Neural crest cell (in vitro differentiated cells): ENCODE data around the gene SPOCK1. TPM values are rescaled to one million over a fixed set of nuclear protein-coding genes. Genes with fewer than 3 reads are reported as not detected.
A peak's percentile ranks its signal among the peaks of the same experiment; 100 is the strongest.
"Not testable (repeated sequence)": the region's sequence is repeated elsewhere in the genome, so short reads cannot be mapped to it uniquely, and the experiment has no call there.

Source experiments
- DNase-seq: peaks from one replicate; pipeline ENCODE4 v3.0.0; 2021; ENCODE audit warnings: low read depth, mixed read lengths, low spot score
- H3K27ac Mint-ChIP-seq: one replicate; pipeline ENCODE4 v1.8.0; 2021; ENCODE audit warnings: mild to moderate bottlenecking, mixed read lengths; ENCODE audit not compliant: unreplicated experiment
- H3K27me3 Mint-ChIP-seq: 2 replicates; pipeline ENCODE4 v1.8.0; 2021; ENCODE audit warnings: low read depth, mild to moderate bottlenecking, mixed read lengths
- H3K36me3 Mint-ChIP-seq: 2 replicates; pipeline ENCODE4 v1.8.0; 2021; ENCODE audit warnings: low read depth, mild to moderate bottlenecking, mixed read lengths
- H3K4me1 Mint-ChIP-seq: 2 replicates; pipeline ENCODE4 v1.8.0; 2021; ENCODE audit warnings: mixed read lengths
- H3K4me3 Mint-ChIP-seq: one replicate; pipeline ENCODE4 v1.8.0; 2021; ENCODE audit warnings: mild to moderate bottlenecking, mixed read lengths
- H3K9me3 Mint-ChIP-seq: 2 replicates; pipeline ENCODE4 v1.8.0; 2021; ENCODE audit warnings: mixed read lengths
- CTCF ChIP-seq: fragments of 200-600 bp; sonication (generic); conservative IDR thresholded peaks from 2 replicates; pipeline ENCODE4 v1.5.0; 2021; ENCODE audit warnings: antibody characterized with exemption, mild to moderate bottlenecking
- total RNA-seq: library from RNA; stranded (reverse); gene quantifications from 2 replicates; pipeline ENCODE4 v1.2.1, GENCODE V29; 2021

Gene SPOCK1
- total RNA-seq, 1 donor from 2014 or later: 89.7 TPM

DNA sequence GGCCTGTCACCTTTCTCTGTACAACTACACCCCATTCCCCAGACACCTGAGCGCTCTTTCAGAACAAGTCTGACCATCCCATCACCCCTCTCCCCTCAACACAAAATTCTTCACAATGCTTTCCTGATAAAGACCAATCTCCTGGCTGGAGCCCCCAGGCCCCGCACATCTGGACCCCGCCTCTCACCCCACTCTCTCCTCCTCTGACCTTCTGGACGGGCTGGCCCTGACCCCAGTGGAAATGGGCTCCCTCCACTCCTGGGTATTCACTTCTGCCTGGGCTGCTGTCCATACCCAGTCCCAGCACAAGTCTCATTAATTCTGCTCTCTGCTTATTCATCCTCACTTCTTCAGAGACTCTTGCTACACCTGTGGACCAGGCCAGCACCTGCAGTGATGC, 2.1 kb upstream of the SPOCK1 start:
- no peak for TF ChIP-seq CTCF
- no peak overlapping the region for H3K4me3 Mint-ChIP-seq
- H3K27me3 Mint-ChIP-seq: peaks cover 33% of the 10 kb centered on the region
- peaks cover 6% of the 10 kb centered on the region for H3K4me1 Mint-ChIP-seq
- DNase-seq: no peak
- H3K9me3 Mint-ChIP-seq: no peaks in the 10 kb centered on the region
- no peak overlapping the region for H3K27ac Mint-ChIP-seq
- H3K36me3 Mint-ChIP-seq: no peaks in the 10 kb centered on the region

GRCh38 chr5:137500615-137501225, 1.6 kb upstream of the SPOCK1 start:
- H3K4me1 Mint-ChIP-seq: peaks cover 6% of the 10 kb centered on the region
- no peak for TF ChIP-seq CTCF
- H3K27me3 Mint-ChIP-seq: peaks cover 36% of the 10 kb centered on the region
- H3K27ac Mint-ChIP-seq: no peak overlapping the region
- DNase-seq: no peak
- peak overlapping the region; percentile 70 for H3K4me3 Mint-ChIP-seq
- no peaks in the 10 kb centered on the region for H3K36me3 Mint-ChIP-seq
- no peaks in the 10 kb centered on the region for H3K9me3 Mint-ChIP-seq

DNA sequence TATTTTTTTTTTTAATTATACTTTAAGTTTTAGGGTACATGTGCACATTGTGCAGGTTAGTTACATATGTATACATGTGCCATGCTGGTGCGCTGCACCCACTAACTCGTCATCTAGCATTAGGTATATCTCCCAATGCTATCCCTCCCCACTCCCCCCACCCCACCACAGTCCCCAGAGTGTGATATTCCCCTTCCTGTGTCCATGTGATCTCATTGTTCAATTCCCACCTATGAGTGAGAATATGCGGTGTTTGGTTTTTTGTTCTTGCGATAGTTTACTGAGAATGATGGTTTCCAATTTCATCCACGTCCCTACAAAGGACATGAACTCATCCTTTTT, 351 bp upstream of the SPOCK1 start:
- H3K9me3 Mint-ChIP-seq, H3K36me3 Mint-ChIP-seq, H3K27ac Mint-ChIP-seq, H3K4me1 Mint-ChIP-seq, DNase-seq, H3K4me3 Mint-ChIP-seq: not testable (repeated sequence)
- H3K27me3 Mint-ChIP-seq: peaks cover 30% of the 10 kb centered on the region

DNA sequence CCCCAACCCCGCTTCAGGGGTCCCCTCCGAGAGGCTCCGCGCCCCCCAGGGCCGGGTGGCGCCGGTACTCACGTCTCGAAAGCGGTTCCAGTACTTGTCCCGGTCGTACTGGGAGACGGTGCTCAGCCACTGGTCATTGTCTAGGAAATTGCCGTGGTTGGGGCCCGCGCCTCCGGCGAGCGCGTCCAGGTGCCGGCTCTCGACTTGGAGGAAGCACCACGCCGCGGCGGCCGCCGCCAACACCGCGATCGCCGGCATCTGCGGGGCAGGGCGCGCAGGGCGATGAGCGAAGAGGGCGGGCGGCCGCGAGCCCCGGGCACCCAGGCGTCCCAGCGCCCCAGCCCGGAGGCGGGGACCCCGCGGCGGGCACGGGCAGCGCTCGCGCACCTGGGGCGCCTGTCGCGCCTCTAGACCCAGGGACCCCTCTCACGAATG, 808 bp downstream of the SPOCK1 start:
- peaks cover 6% of the 10 kb centered on the region for H3K4me1 Mint-ChIP-seq
- no peaks in the 10 kb centered on the region for H3K36me3 Mint-ChIP-seq
- H3K27me3 Mint-ChIP-seq: peaks cover 30% of the 10 kb centered on the region
- TF ChIP-seq CTCF: no peak
- no peaks in the 10 kb centered on the region for H3K9me3 Mint-ChIP-seq
- H3K27ac Mint-ChIP-seq: no peak overlapping the region
- peak overlapping the region; percentile 80 for H3K4me3 Mint-ChIP-seq
- peak; percentile 22 for DNase-seq

DNA sequence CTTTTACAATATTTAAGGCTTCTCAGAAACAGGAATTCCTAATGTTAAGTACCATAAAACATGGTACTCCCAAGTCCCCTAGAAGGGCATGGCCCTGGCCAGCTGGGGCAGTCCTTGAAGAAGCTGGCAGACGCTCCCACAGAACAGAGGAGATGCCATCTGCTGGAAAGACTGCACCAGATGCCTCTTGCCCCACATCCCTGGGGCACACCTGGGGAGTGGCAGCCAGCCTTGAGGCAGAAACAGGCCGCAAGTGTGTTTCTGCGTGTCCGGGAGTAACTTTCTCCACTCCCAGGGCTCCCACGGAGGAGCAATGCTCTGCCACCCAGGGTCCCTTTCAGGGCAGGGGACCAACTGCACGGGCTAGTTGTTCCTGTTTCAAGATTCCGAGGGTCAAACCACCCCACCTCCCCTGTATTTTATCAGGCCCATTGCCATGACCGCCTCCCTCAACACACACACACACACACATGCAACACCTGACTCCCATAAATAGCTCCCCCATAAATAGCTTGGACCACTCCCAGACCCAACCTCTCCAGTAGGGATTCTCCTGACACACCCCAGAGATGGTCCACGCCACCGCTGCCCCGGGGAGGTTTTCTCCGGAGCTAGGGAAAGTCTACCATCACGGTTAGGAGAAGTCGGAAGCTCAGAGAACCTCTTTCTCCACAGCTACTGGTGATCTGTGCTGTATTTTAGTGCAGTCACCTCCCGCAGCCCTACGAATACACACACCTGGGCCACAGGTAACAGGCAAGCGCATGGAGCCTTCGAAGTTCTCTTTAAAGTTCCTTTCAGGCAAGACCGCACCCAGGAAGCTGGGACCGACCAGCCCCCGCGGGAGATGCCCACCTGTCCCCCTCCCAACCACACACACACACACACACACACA, 1.5 kb downstream of the SPOCK1 start:
- H3K4me3 Mint-ChIP-seq: peak overlapping the region; percentile 80
- TF ChIP-seq CTCF: no peak
- H3K36me3 Mint-ChIP-seq: no peaks in the 10 kb centered on the region
- H3K27ac Mint-ChIP-seq: no peak overlapping the region
- no peak for DNase-seq
- H3K4me1 Mint-ChIP-seq: peaks cover 6% of the 10 kb centered on the region
- H3K27me3 Mint-ChIP-seq: peaks cover 30% of the 10 kb centered on the region
- no peaks in the 10 kb centered on the region for H3K9me3 Mint-ChIP-seq

GRCh38 chr5:137496919-137497318, 2.2 kb downstream of the SPOCK1 start:
- H3K9me3 Mint-ChIP-seq: no peaks in the 10 kb centered on the region
- H3K27ac Mint-ChIP-seq: no peak overlapping the region
- peak overlapping the region; percentile 20 for H3K4me3 Mint-ChIP-seq
- peaks cover 30% of the 10 kb centered on the region for H3K27me3 Mint-ChIP-seq
- TF ChIP-seq CTCF: no peak
- no peaks in the 10 kb centered on the region for H3K36me3 Mint-ChIP-seq
- no peak for DNase-seq
- H3K4me1 Mint-ChIP-seq: peaks cover 6% of the 10 kb centered on the region
